HG02870 (cell line): Measurements from ENCODE around the gene CPA2.
"Not testable (repeated sequence)": the region's sequence is repeated elsewhere in the genome, so short reads cannot be mapped to it uniquely, and the experiment has no call there.

Source experiments
- ATAC-seq: cut with Tn5 transposase; IDR thresholded peaks from one replicate; pipeline ENCODE4 v1.9.1; 2021; ENCODE audit warnings: mild to moderate bottlenecking, moderate library complexity; ENCODE audit not compliant: unreplicated experiment

Gene CPA2

GRCh38 chr7:130266258-130266960 is at the start of gene CPA2:
CPA2 (plus strand) TSS chr7:130266863; CDS start chr7:130266882, 19 bp downstream.
- no peak for ATAC-seq

- ATAC-seq = no peak
Observed at GRCh38 chr7:130218806-130219620, 47.6 kb upstream of the CPA2 start.

GRCh38 chr7:130219871-130220270 is 46.8 kb upstream of the CPA2 start:
- ATAC-seq = no peak

- ATAC-seq = no peak
Observed at GRCh38 chr7:130221746-130222145, 44.9 kb upstream of the CPA2 start.

- ATAC-seq = no peak
Observed at GRCh38 chr7:130223646-130224045, 43.0 kb upstream of the CPA2 start.

- no peak for ATAC-seq
Observed at GRCh38 chr7:130224210-130224609, 42.5 kb upstream of the CPA2 start.

- ATAC-seq = not testable (repeated sequence)
Observed at GRCh38 chr7:130224923-130225322, 41.7 kb upstream of the CPA2 start.

- no peak for ATAC-seq
Observed at GRCh38 chr7:130226333-130226732, 40.3 kb upstream of the CPA2 start.

GRCh38 chr7:130227883-130228575 is 38.6 kb upstream of the CPA2 start:
- ATAC-seq = no peak

GRCh38 chr7:130228840-130229502 is 37.7 kb upstream of the CPA2 start:
- no peak for ATAC-seq

GRCh38 chr7:130229981-130230380 is 36.7 kb upstream of the CPA2 start:
- ATAC-seq = not testable (repeated sequence)

- ATAC-seq = no peak
Observed at GRCh38 chr7:130231792-130232191, 34.9 kb upstream of the CPA2 start.

GRCh38 chr7:130232209-130232608 is 34.5 kb upstream of the CPA2 start:
- ATAC-seq = no peak

- ATAC-seq = no peak
Observed at GRCh38 chr7:130234078-130234477, 32.6 kb upstream of the CPA2 start.

- ATAC-seq = not testable (repeated sequence)
Observed at GRCh38 chr7:130236361-130236760, 30.3 kb upstream of the CPA2 start.

- ATAC-seq = no peak
Observed at GRCh38 chr7:130240240-130240639, 26.4 kb upstream of the CPA2 start.

- no peak for ATAC-seq
Observed at GRCh38 chr7:130242198-130243014, 24.3 kb upstream of the CPA2 start.

GRCh38 chr7:130243486-130243885 is 23.2 kb upstream of the CPA2 start:
- ATAC-seq = not testable (repeated sequence)

GRCh38 chr7:130246491-130246890 is 20.2 kb upstream of the CPA2 start:
- not testable (repeated sequence) for ATAC-seq

GRCh38 chr7:130248842-130249241 is 17.8 kb upstream of the CPA2 start:
- not testable (repeated sequence) for ATAC-seq
